K562 (cell line): Measurements from ENCODE around the gene PRKACG. TPM values are rescaled to one million over a fixed set of nuclear protein-coding genes. Genes with fewer than 3 reads are reported as not detected.

Experiments
- BCOR ChIP-seq: fragments of 450-650 bp; IDR thresholded peaks from 2 replicates; pipeline ENCODE4 v1.6.1; 2016
- CBX2 ChIP-seq: fragments of 200-600 bp; sonication (generic); IDR thresholded peaks from one replicate; pipeline ENCODE4 v1.6.1; 2012; ENCODE audit warnings: mild to moderate bottlenecking, low read length, inconsistent platforms; ENCODE audit not compliant: insufficient read depth, poor library complexity, severe bottlenecking
- CBX3 ChIP-seq, 2 experiments: IDR thresholded peaks; 1 replicate in 1 of 2; 2 replicates in 1 of 2; pipeline ENCODE4 v1.6.1; 2012; ENCODE audit warnings: inconsistent platforms in 2 of 2, low read length in 2 of 2, borderline replicate concordance in 1 of 2, control low read depth in 1 of 2
- CTCF ChIP-seq, 3 experiments: IDR thresholded peaks in 2 of 3; conservative IDR thresholded peaks in 1 of 3; 2 replicates each; pipeline ENCODE4 v1.5.1; 2011 to 2012; ENCODE audit warnings: low read length in 3 of 3, mild to moderate bottlenecking in 3 of 3, control low read depth in 2 of 3, improper control_type of control experiment in 1 of 3, inconsistent platforms in 1 of 3, low read depth in 1 of 3, mixed read lengths in 1 of 3, moderate library complexity in 1 of 3; ENCODE audit not compliant: insufficient read depth in 2 of 3
- CTCFL ChIP-seq: IDR thresholded peaks from 2 replicates; pipeline ENCODE4 v1.6.1; 2011; ENCODE audit warnings: borderline replicate concordance, low read depth, mild to moderate bottlenecking, moderate library complexity, low read length; ENCODE audit not compliant: insufficient read depth, poor library complexity, severe bottlenecking
- ETS1 ChIP-seq: conservative IDR thresholded peaks from 2 replicates; pipeline ENCODE4 v1.6.1; 2011; ENCODE audit warnings: low read depth, mild to moderate bottlenecking, low read length; ENCODE audit not compliant: control insufficient read depth
- ETS2 ChIP-seq: IDR thresholded peaks from 2 replicates; pipeline ENCODE4 v1.6.1; 2016; ENCODE audit warnings: borderline replicate concordance, missing genetic modification characterization, mild to moderate bottlenecking, moderate library complexity, missing compliant biosample characterization; ENCODE audit not compliant: poor library complexity, severe bottlenecking
- HDAC2 ChIP-seq: fragments of 450-650 bp; IDR thresholded peaks from 2 replicates; pipeline ENCODE4 v1.6.1; 2016; ENCODE audit warnings: mild to moderate bottlenecking
- IRF2 ChIP-seq: sonication (generic); formaldehyde crosslinking; IDR thresholded peaks from 2 replicates; pipeline ENCODE4 v1.8.1; 2022; ENCODE audit warnings: mild to moderate bottlenecking, missing genetic modification reagents
- MYC ChIP-seq, 2 experiments: fragments of 250-450 bp in 1 of 2; sonication (Bioruptor Pico) in 1 of 2; IDR thresholded peaks; 2 replicates each; pipeline versions ENCODE4 v1.5.1 to v1.6.1; 2012 to 2021; ENCODE audit warnings: low read depth in 2 of 2, borderline replicate concordance in 1 of 2, improper control_type of control experiment in 1 of 2, low read length in 1 of 2, mild to moderate bottlenecking in 1 of 2, moderate library complexity in 1 of 2
- NEUROD1 ChIP-seq: fragments of 150-350 bp; IDR thresholded peaks from 2 replicates; pipeline ENCODE4 v1.6.1; 2014; ENCODE audit warnings: borderline replicate concordance, low read length, low read depth; ENCODE audit not compliant: partially characterized antibody
- SUPT5H ChIP-seq: fragments of 450-650 bp; IDR thresholded peaks from 2 replicates; pipeline ENCODE4 v1.6.1; 2016
- ZKSCAN1 ChIP-seq: fragments of 150-350 bp; IDR thresholded peaks from 2 replicates; pipeline ENCODE4 v1.6.1; 2016; ENCODE audit warnings: low read depth, low read length
- ZNF232 ChIP-seq: sonication (generic); formaldehyde crosslinking; IDR thresholded peaks from 2 replicates; pipeline ENCODE4 v1.8.0; 2022; ENCODE audit warnings: mild to moderate bottlenecking, missing genetic modification reagents
- ZNF584 ChIP-seq: fragments of 200-800 bp; sonication (Bioruptor generic); IDR thresholded peaks from 2 replicates; pipeline ENCODE4 v1.6.1; 2016; ENCODE audit warnings: low read depth, mild to moderate bottlenecking, missing genetic modification characterization, missing compliant biosample characterization
- polyA plus RNA-seq, 8 experiments: library from polyadenylated mRNA; depleted of rRNA in 4 of 8; stranded (reverse) in 5 of 8; unstranded in 3 of 8; fragments of >200 nt; fragmentation: Nextera tagmentation in 2 of 8; fragmentation: Illumina TruSeq in 1 of 8; extraction: Ambion mirVana in 2 of 8; extraction: Trizol in 1 of 8; gene quantifications; 2 replicates each; pipeline versions ENCODE4 v1.2.1 to v1.2.3, GENCODE V29; 2011 to 2014; ENCODE audit warnings: inconsistent platforms in 1 of 8, missing spikeins in 1 of 8
- total RNA-seq, 7 experiments: library from RNA; depleted of rRNA in 6 of 7; stranded (reverse); fragments of >200 nt in 6 of 7; fragmentation: Illumina TruSeq in 2 of 7; extraction: Trizol in 2 of 7; gene quantifications; 2 replicates each; pipeline versions ENCODE4 v1.2.1 to v1.2.3, GENCODE V29; 2011 to 2021; ENCODE audit warnings: low replicate concordance in 1 of 7
- TF ChIP-seq, protein P1 (sequence below), 2 experiments: fragments of 150-350 bp in 1 of 2; IDR thresholded peaks; 2 replicates each; pipeline ENCODE4 v1.6.1; 2012 to 2016; ENCODE audit warnings: low read depth in 2 of 2, low read length in 2 of 2, mild to moderate bottlenecking in 1 of 2, moderate library complexity in 1 of 2

The PRKACG gene
- total and polyA plus RNA-seq, 9 of the 15 experiments (the other 6 are each of a cell fraction or from before 2014, with no cell fraction given), result not detected

GRCh38 chr9:69035438-69036308 lies 21.8 kb upstream of the PRKACG start, which contains the start of gene FXN (continued):
- TF ChIP-seq, protein P1, sequence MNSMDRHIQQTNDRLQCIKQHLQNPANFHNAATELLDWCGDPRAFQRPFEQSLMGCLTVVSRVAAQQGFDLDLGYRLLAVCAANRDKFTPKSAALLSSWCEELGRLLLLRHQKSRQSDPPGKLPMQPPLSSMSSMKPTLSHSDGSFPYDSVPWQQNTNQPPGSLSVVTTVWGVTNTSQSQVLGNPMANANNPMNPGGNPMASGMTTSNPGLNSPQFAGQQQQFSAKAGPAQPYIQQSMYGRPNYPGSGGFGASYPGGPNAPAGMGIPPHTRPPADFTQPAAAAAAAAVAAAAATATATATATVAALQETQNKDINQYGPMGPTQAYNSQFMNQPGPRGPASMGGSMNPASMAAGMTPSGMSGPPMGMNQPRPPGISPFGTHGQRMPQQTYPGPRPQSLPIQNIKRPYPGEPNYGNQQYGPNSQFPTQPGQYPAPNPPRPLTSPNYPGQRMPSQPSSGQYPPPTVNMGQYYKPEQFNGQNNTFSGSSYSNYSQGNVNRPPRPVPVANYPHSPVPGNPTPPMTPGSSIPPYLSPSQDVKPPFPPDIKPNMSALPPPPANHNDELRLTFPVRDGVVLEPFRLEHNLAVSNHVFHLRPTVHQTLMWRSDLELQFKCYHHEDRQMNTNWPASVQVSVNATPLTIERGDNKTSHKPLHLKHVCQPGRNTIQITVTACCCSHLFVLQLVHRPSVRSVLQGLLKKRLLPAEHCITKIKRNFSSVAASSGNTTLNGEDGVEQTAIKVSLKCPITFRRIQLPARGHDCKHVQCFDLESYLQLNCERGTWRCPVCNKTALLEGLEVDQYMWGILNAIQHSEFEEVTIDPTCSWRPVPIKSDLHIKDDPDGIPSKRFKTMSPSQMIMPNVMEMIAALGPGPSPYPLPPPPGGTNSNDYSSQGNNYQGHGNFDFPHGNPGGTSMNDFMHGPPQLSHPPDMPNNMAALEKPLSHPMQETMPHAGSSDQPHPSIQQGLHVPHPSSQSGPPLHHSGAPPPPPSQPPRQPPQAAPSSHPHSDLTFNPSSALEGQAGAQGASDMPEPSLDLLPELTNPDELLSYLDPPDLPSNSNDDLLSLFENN (IDR thresholded peaks at IDR 0.05; ENCODE audit: low read depth in 2 of 2, low read length in 2 of 2), result no peak
- TF ChIP-seq CBX3 (IDR thresholded peaks at IDR 0.05; ENCODE audit: borderline replicate concordance in 1 of 2, low read length in 2 of 2), result peak in 1 of 2 experiments; percentile 92; a peak in 1 of 3 replicates
- 0 out of 2 replicates have a peak, but pooled peaks have one; percentile 57 for TF ChIP-seq ZNF584 (CRISPR knock-in tag)
- peak; percentile 30; the same call in 1 of the 2 replicates for TF ChIP-seq ZNF232 (CRISPR knock-in tag)
- TF ChIP-seq CTCFL, result peak; percentile 94
- TF ChIP-seq IRF2 (CRISPR knock-in tag), result no peak
- TF ChIP-seq HDAC2, result peak; percentile 95
- TF ChIP-seq MYC (IDR thresholded peaks at IDR 0.05; ENCODE audit: low read depth, low read length), result peak; percentile 95
- no peak for TF ChIP-seq MYC (CRISPR knock-in tag; IDR thresholded peaks at IDR 0.05; ENCODE audit: borderline replicate concordance, low read depth)
- TF ChIP-seq CTCF (IDR thresholded peaks at IDR 0.05 in 2 of 3, conservative IDR thresholded peaks at IDR 0.05 in 1 of 3; ENCODE audit: insufficient read depth in 2 of 3, low read depth in 1 of 3, low read length in 3 of 3), result peak; percentile 86 to 93 (median 91)
- TF ChIP-seq NEUROD1, result peak; percentile 38
- no peak for TF ChIP-seq ETS2
- TF ChIP-seq SUPT5H, result no peak
- TF ChIP-seq ZKSCAN1, result 0 out of 2 replicates have a peak, but pooled peaks have one; percentile 45
- TF ChIP-seq CBX2, result no peak
- peak; percentile 38; the same call in 1 of the 2 replicates for TF ChIP-seq ETS1
- peak; percentile 100 for TF ChIP-seq BCOR
